Right lobe of liver (tissue), 6 donors: Measurements from ENCODE around the gene MBD3. TPM values are rescaled to one million over a fixed set of nuclear protein-coding genes. Genes with fewer than 3 reads are reported as not detected.

ENCODE experiments used
- ATAC-seq, 4 donors: fragments of 200-7000 bp; cut with Tn5 transposase; one replicate each; pipeline ENCODE4 v1.9.1; 2020; ENCODE audit warnings: mild to moderate bottlenecking in 4 of 4, moderate library complexity in 4 of 4
- DNase-seq, 3 donors: peaks; one replicate each; pipeline ENCODE4 v3.0.0-alpha.2; 2020
- H3K27ac ChIP-seq, 3 donors: fragments of 200-600 bp; one replicate each; pipeline ENCODE4 v1.8.0; 2022
- H3K27me3 ChIP-seq, 2 donors: fragments of 200-600 bp; one replicate each; pipeline ENCODE4 v1.8.0; 2022
- H3K36me3 ChIP-seq, 4 donors: fragments of 200-600 bp; sonication (generic) in 1 of 4; one replicate each; pipeline versions ENCODE4 v1.5.1 to v1.8.0; 2017 to 2022; ENCODE audit warnings: control low read depth in 1 of 4
- H3K4me1 ChIP-seq, 4 donors: fragments of 200-600 bp; sonication (generic) in 1 of 4; one replicate each; pipeline versions ENCODE4 v1.5.1 to v1.8.0; 2017 to 2022; ENCODE audit warnings: control low read depth in 1 of 4
- H3K4me3 ChIP-seq, 3 donors: fragments of 200-600 bp; one replicate each; pipeline ENCODE4 v1.8.0; 2022
- H3K9me3 ChIP-seq, 4 donors: fragments of 200-600 bp; sonication (generic) in 1 of 4; one replicate each; pipeline versions ENCODE4 v1.5.1 to v1.8.0; 2017 to 2022; ENCODE audit warnings: control low read depth in 1 of 4
- POLR2A ChIP-seq: fragments of 450-650 bp; IDR thresholded peaks from one replicate; pipeline ENCODE4 v1.6.1; 2017; ENCODE audit warnings: antibody characterized with exemption, mild to moderate bottlenecking
- WGBS: methylation state at CpG from one replicate; pipeline ENCODE4 v1.1.6; 2018; ENCODE audit warnings: low coverage, low lambda C conversion rate; ENCODE audit not compliant: insufficient coverage; ENCODE audit errors: missing lambda C conversion rate; 5-methylcytosine and 5-hydroxymethylcytosine counted together
- intact Hi-C, 2 donors: fragments of 100-400 bp; cut with DNase I; formaldehyde crosslinking; loops; one replicate each; pipeline versions ENCODE4 v1.11.2 to v1.14.1; 2022
- total RNA-seq, 6 experiments: library from RNA; depleted of rRNA in 2 of 6; stranded (reverse); fragments of >200 nt in 2 of 6; fragmentation: NEBNext Ultra II Directional in 3 of 6; extraction: Animal tissue kit (Norgen Biotek cat#: 25700) in 3 of 6; gene quantifications; one replicate each; pipeline versions ENCODE4 v1.1.0 to v1.2.4, GENCODE V29; 2016 to 2023
- TF ChIP-seq, protein P1 (sequence below), 4 donors: fragments of 200-600 bp in 3 of 4; fragments of 450-650 bp in 1 of 4; IDR thresholded peaks; one replicate each; pipeline versions ENCODE4 v1.5.1 to v1.8.0; 2016 to 2022; ENCODE audit warnings: antibody characterized with exemption in 4 of 4, mild to moderate bottlenecking in 2 of 4
- donor health status: DM: no; HTN: yes; CAD: no.
- donor health status: DM: no; HTN: no; CAD: no.
- donor health status: DM: no; HTN: no; CAD: no.
- donor health status: DM: no; HTN: yes; CAD: no.
- donor health status: DM: no; HTN: yes; CAD: no.

Gene MBD3
- total RNA-seq, 6 experiments from 2014 or later = 27.3 to 72.1 (median 30.1) TPM

DNA sequence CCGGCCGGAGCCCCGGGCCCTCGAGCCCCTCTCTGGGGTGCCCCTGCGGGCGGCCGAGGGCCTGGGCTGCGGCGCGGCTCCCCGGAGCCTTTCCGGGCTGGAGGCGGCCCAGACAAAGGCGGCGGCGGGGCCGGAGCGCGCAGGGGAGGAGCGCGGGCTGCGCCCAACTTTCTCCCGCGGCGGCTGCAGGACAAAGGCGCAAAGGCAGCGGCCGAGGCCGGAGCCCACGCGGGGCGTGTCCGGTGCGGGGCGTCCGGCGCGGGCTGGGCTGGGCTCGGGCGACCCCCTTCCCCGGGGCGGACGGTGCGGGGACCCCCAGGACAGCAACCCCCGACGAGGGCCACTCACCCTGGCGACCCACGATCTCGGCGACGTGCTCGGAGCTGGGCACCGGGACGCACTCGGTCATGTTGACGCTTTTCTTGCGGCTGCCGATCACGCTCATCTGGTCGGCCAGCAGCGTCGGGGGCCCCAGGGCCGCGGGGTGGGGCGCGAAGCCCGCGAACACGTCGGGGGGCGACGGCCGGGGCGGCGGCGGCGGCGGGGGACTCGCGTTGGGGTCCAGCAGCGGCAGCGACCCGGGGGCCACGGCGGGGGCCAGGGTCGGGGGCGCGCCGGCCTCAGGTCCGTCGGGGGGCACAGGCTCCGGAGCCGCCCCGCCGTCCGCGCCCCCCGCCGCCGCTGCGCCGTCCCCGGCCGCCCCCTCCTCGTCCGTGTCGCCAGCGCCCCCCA is 25.4 kb downstream of the MBD3 start:
- Histone ChIP-seq H3K27me3 (no peaks in the 10 kb centered on the region), H3K4me1 (peaks cover 0 to 3% (median 0%) of the 10 kb centered on the region in 4 donors), H3K4me3 (peak overlapping the region; percentile 49 to 58 (median 56)), H3K27ac (peak overlapping the region; percentile 26 to 65 (median 40)), H3K9me3 (no peaks in the 10 kb centered on the region), H3K36me3 (no peaks in the 10 kb centered on the region)
- intact Hi-C loops = no loop called here
- no peak for TF ChIP-seq POLR2A
- TF ChIP-seq, protein P1, sequence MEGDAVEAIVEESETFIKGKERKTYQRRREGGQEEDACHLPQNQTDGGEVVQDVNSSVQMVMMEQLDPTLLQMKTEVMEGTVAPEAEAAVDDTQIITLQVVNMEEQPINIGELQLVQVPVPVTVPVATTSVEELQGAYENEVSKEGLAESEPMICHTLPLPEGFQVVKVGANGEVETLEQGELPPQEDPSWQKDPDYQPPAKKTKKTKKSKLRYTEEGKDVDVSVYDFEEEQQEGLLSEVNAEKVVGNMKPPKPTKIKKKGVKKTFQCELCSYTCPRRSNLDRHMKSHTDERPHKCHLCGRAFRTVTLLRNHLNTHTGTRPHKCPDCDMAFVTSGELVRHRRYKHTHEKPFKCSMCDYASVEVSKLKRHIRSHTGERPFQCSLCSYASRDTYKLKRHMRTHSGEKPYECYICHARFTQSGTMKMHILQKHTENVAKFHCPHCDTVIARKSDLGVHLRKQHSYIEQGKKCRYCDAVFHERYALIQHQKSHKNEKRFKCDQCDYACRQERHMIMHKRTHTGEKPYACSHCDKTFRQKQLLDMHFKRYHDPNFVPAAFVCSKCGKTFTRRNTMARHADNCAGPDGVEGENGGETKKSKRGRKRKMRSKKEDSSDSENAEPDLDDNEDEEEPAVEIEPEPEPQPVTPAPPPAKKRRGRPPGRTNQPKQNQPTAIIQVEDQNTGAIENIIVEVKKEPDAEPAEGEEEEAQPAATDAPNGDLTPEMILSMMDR (IDR thresholded peaks at IDR 0.05) = no peak
- DNase-seq (peak in 1 of 3 donors; percentile 50), ATAC-seq (peak; percentile 13 to 40 (median 24))
- 0% methylated on average over 5 of the region's 108 CpGs for WGBS

DNA sequence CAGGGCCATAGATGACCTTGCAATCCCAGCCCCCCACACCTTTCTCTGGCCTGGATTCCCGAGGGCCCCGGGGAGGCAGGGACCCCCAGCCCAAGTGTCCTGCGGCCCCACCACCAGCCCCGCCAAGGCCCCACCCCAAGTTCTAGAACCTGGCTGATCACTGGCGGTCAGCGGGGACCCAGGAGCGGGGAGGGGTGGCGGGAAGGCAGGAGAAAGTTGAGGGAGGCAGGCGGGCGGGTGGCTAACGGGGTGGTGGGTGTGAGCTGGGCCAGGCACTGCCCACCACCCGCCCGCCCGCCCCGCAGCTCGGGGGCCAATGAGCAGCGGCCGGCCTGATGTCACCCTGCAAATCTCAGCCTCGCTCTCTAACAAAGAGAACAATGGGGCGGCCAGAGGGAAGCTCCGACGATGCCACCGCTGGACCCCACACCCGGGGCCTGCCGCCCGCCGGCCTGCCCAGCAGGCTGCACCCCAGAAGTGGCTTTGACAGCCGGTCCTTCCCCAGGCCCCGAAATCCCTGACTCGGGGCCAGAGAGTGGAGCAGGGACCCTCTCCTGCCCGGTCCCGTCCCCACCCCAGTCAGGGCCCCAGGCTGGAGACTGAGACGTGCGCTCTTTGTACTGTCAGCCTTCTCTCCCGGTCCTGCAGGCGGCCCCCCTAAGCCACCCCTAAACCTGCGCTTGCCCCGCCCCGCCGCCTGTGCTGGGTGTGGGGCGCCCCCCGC is 26.1 kb downstream of the MBD3 start:
- peak in 1 of 3 donors; percentile 46 for DNase-seq
- 94% methylated on average over 7 of the region's 42 CpGs for WGBS

DNA sequence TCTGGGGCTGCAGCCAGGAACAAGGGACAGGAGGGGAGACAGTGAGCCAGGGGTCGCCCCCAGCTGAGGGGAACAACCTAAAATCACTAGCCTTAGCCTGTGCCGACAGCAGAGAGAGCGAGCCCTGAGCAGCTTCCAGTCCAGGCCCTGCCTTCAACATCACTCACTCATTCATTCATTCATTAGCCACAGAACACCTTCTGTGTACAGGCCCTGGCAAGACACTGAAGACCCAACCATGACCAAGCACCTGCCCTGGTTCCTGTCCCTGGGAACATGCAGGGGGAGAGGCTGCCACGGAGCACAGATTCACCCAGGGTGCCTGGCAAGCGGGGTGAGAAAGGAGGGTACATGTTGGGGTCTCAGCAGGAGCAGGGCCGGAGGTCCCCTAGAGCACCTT is 29.4 kb downstream of the MBD3 start:
- no peak for TF ChIP-seq POLR2A
- TF ChIP-seq, protein P1 (IDR thresholded peaks at IDR 0.05) = no peak
- Histone ChIP-seq H3K27me3 (no peaks in the 10 kb centered on the region), H3K9me3 (no peaks in the 10 kb centered on the region), H3K4me1 (no peaks in the 10 kb centered on the region), H3K27ac (no peak overlapping the region), H3K4me3 (no peak overlapping the region), H3K36me3 (no peaks in the 10 kb centered on the region)
- intact Hi-C loops = no loop called here
- 100% methylated on average over 1 of the region's 6 CpGs for WGBS
- ATAC-seq (no peak), DNase-seq (no peak)

More for the DNA sequence above, 26.1 kb downstream of the MBD3 start:
- peak overlapping the region; percentile 49 to 58 (median 56) for H3K4me3 ChIP-seq
- H3K27me3 ChIP-seq = no peaks in the 10 kb centered on the region
- peak; percentile 28 to 59 (median 34) for ATAC-seq
- no peaks in the 10 kb centered on the region for H3K9me3 ChIP-seq
- peak overlapping the region; percentile 26 to 65 (median 40) for H3K27ac ChIP-seq
- no peaks in the 10 kb centered on the region for H3K36me3 ChIP-seq
- peaks cover 0 to 3% (median 0%) of the 10 kb centered on the region in 4 donors for H3K4me1 ChIP-seq
- intact Hi-C loops = no loop called here
- TF ChIP-seq POLR2A = peak; percentile 20
- TF ChIP-seq, protein P1 (IDR thresholded peaks at IDR 0.05) = no peak

DNA sequence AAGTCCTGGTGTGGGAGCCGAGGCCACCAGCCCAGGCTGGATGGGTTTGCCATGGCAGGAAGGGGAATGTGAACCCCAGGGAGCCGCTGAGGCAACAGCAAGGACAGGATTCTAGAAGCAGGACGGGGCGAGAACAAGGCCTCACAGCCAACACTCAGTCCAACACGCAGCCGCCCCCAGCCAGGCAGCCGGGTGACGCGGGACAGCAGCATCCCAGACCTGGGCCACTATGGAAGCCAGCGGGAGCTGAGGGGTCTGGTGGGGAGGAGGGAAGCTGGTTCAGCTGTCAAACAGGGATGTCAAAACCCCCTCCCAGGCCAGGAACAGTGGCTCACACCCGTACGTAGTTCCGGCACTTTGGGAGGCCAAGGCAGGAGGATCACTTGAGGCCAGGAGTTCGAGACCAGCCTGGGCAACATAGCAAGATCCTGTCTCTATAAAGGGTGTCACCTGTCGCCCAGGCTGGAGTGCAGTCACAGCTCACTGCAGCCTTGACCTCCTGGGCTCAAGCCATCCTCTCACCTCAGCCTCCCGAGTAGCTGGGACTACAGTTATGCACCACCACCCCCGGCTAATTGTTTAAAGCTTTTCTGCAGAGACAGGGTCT is 31.3 kb downstream of the MBD3 start:
- Histone ChIP-seq H3K4me1 (no peaks in the 10 kb centered on the region), H3K4me3 (no peak overlapping the region), H3K9me3 (no peaks in the 10 kb centered on the region), H3K27me3 (no peaks in the 10 kb centered on the region), H3K27ac (no peak overlapping the region), H3K36me3 (no peaks in the 10 kb centered on the region)
- TF ChIP-seq POLR2A = no peak
- TF ChIP-seq, protein P1 (IDR thresholded peaks at IDR 0.05) = no peak
- DNase-seq = no peak
- ATAC-seq = no peak
- 88% methylated on average over 3 of the region's 17 CpGs for WGBS
- intact Hi-C loops = no loop called here
